Psoas muscle (tissue), 8 donors: ENCODE data around the gene GAS2L1. TPM values are rescaled to one million over a fixed set of nuclear protein-coding genes. Genes with fewer than 3 reads are reported as not detected.

Source experiments
- ATAC-seq, 4 donors: fragments of 200-7000 bp; cut with Tn5 transposase; one replicate each; pipeline ENCODE4 v1.9.1; 2020; ENCODE audit warnings: moderate library complexity in 3 of 4, mild to moderate bottlenecking in 2 of 4
- DNase-seq, 2 donors: peaks; one replicate each; pipeline ENCODE4 v3.0.0-alpha.2; 2020
- H3K27ac ChIP-seq: fragments of 200-600 bp; one replicate; pipeline ENCODE4 v1.8.0; 2022
- H3K27me3 ChIP-seq, 3 donors: fragments of 200-600 bp in 1 of 3; one replicate each; pipeline versions ENCODE4 v1.6.1 to v1.8.0; 2013 to 2022; ENCODE audit warnings: low read length in 2 of 3, mild to moderate bottlenecking in 2 of 3, moderate library complexity in 1 of 3; ENCODE audit not compliant: insufficient read depth in 3 of 3
- H3K36me3 ChIP-seq, 2 donors: fragments of 200-600 bp in 1 of 2; one replicate each; pipeline versions ENCODE4 v1.6.1 to v1.8.0; 2013 to 2022; ENCODE audit warnings: low read depth in 1 of 2, mild to moderate bottlenecking in 1 of 2, moderate library complexity in 1 of 2; ENCODE audit not compliant: insufficient read depth in 1 of 2
- H3K4me1 ChIP-seq: fragments of 200-600 bp; one replicate; pipeline ENCODE4 v1.8.0; 2022
- H3K4me3 ChIP-seq: fragments of 200-600 bp; one replicate; pipeline ENCODE4 v1.8.0; 2022; ENCODE audit warnings: mild to moderate bottlenecking
- H3K9me3 ChIP-seq: fragments of 200-600 bp; one replicate; pipeline ENCODE4 v1.8.0; 2022
- CTCF ChIP-seq: fragments of 200-600 bp; IDR thresholded peaks from one replicate; pipeline ENCODE4 v1.8.0; 2022; ENCODE audit warnings: antibody characterized with exemption
- WGBS, 3 donors: extraction: QIAGEN DNeasy Blood & Tissue Kit; methylation state at CpG; one replicate each; pipeline versions ENCODE4 v1.1.6 to v1.1.7; 2013; 5-methylcytosine and 5-hydroxymethylcytosine counted together
- intact Hi-C, 2 donors: fragments of 100-400 bp; cut with DNase I; formaldehyde crosslinking; loops; one replicate each; pipeline versions ENCODE4 v1.11.0 to v1.14.2; 2022
- polyA plus RNA-seq, 3 donors: library from polyadenylated mRNA; stranded (reverse); fragments of 200-250 nt; gene quantifications; one replicate each; pipeline ENCODE4 v1.2.3, GENCODE V29; 2013
- total RNA-seq, 4 donors: library from RNA; stranded (reverse); fragmentation: NEBNext Ultra II Directional in 2 of 4; extraction: Animal tissue kit (Norgen Biotek cat#: 25700) in 2 of 4; gene quantifications; one replicate each; pipeline versions ENCODE4 v1.2.1 to v1.2.4, GENCODE V29; 2021 to 2023
- donor health status: healthy with polysubstance abuse.
- donor health status: DM: no; HTN: no; CAD: no; lungs with moderate emphysema.
- donor health status: Bipolar disorder and iron deficiency.
- donor health status: healthy.
- donor health status: DM: yes; HTN: yes; CAD: no.
- donor health status: DM: no; HTN: no; CAD: no.
- donor health status: DM: no; HTN: no; CAD: no.
- donor health status: DM: yes; HTN: yes; CAD: no.

Gene GAS2L1
- total and polyA plus RNA-seq, 7 donors = 4.6 to 19.8 (median 5.2) TPM

- 78 to 85% (median 85%) methylated on average over 14 to 15 of the region's 15 CpGs for whole genome bisulfite sequencing, 3 donors
Measured at GRCh38 chr22:29327089-29327764, 20.8 kb downstream of the GAS2L1 start.

GRCh38 chr22:29328055-29328454, 21.6 kb downstream of the GAS2L1 start:
- no peaks in the 10 kb centered on the region for H3K9me3 ChIP-seq
- H3K4me3 ChIP-seq = no peak overlapping the region
- no peak for TF ChIP-seq CTCF
- peak overlapping the region; percentile 79 for H3K27ac ChIP-seq
- no peaks in the 10 kb centered on the region for H3K27me3 ChIP-seq
- peaks cover 37% of the 10 kb centered on the region for H3K4me1 ChIP-seq
- DNase-seq (no peak), ATAC-seq (peak in 1 of 4 donors; percentile 6)
- intact Hi-C loops = no loop called here
- 69 to 82% (median 71%) methylated on average over 5 of the region's 5 CpGs for WGBS, 3 donors
- peaks cover 2 to 52% of the 10 kb centered on the region in 2 donors for H3K36me3 ChIP-seq

More at GRCh38 chr22:29327089-29327764, 20.8 kb downstream of the GAS2L1 start:
- H3K9me3 ChIP-seq = no peaks in the 10 kb centered on the region
- intact Hi-C loops = no loop called here
- DNase-seq (no peak), ATAC-seq (no peak)
- no peak overlapping the region for H3K27ac ChIP-seq
- no peak for TF ChIP-seq CTCF
- peaks cover 37% of the 10 kb centered on the region for H3K4me1 ChIP-seq
- H3K27me3 ChIP-seq = no peaks in the 10 kb centered on the region
- no peak overlapping the region for H3K4me3 ChIP-seq
- peaks cover 2 to 46% of the 10 kb centered on the region in 2 donors for H3K36me3 ChIP-seq

GRCh38 chr22:29328566-29329500, 22.4 kb downstream of the GAS2L1 start:
- peak; percentile 90 to 94 (median 92) for ATAC-seq
- H3K27ac ChIP-seq = peak overlapping the region; percentile 79
- no peaks in the 10 kb centered on the region for H3K9me3 ChIP-seq
- TF ChIP-seq CTCF = no peak
- no peaks in the 10 kb centered on the region for H3K27me3 ChIP-seq
- peaks cover 2 to 58% of the 10 kb centered on the region in 2 donors for H3K36me3 ChIP-seq
- peaks cover 37% of the 10 kb centered on the region for H3K4me1 ChIP-seq
- WGBS, 3 donors = 30 to 42% (median 42%) methylated on average over 31 to 34 of the region's 34 CpGs
- DNase-seq = peak; percentile 74 to 92
- intact Hi-C loops = no loop called here
- H3K4me3 ChIP-seq = peak overlapping the region; percentile 15

GRCh38 chr22:29329581-29329980, 23.1 kb downstream of the GAS2L1 start:
- peak in 3 of 4 donors; percentile 7 to 17 (median 9) for ATAC-seq

More at GRCh38 chr22:29329581-29329980, 23.1 kb downstream of the GAS2L1 start:
- WGBS, 3 donors = 52 to 77% (median 64%) methylated on average over 11 of the region's 11 CpGs
- Histone ChIP-seq H3K27me3 (no peaks in the 10 kb centered on the region), H3K36me3 (peaks cover 2 to 64% of the 10 kb centered on the region in 2 donors), H3K27ac (peak overlapping the region; percentile 79), H3K4me1 (peaks cover 37% of the 10 kb centered on the region), H3K9me3 (no peaks in the 10 kb centered on the region), H3K4me3 (no peak overlapping the region)
- intact Hi-C loops = no loop called here
- no peak for TF ChIP-seq CTCF
- DNase-seq = no peak
